ENCODE measurements around the gene NPAS1.

Gene NPAS1

GRCh38 chr19:47058621-47059022 lies 39.0 kb downstream of the NPAS1 start:
- TF ChIP-seq CTCF (IDR thresholded peaks at IDR 0.05; ENCODE audit: low read length, missing control alignments), result no peak

GRCh38 chr19:47063874-47064273 lies 44.2 kb downstream of the NPAS1 start:
- TF ChIP-seq CTCF (IDR thresholded peaks at IDR 0.05; ENCODE audit: low read length, missing control alignments), result no peak
- H3K4me3 ChIP-seq (replicated peaks; ENCODE audit: low read depth, low read length), result no peak overlapping the region
- no peak for DNase-seq (ENCODE audit: low read depth)

More at GRCh38 chr19:47058621-47059022, 39.0 kb downstream of the NPAS1 start:
- no peak overlapping the region for H3K4me3 ChIP-seq (replicated peaks; ENCODE audit: low read depth, low read length)
- no peak for DNase-seq (ENCODE audit: low read depth)

GRCh38 chr19:47065242-47065641 lies 45.6 kb downstream of the NPAS1 start:
- DNase-seq (ENCODE audit: low read depth), result no peak
- H3K4me3 ChIP-seq (replicated peaks; ENCODE audit: low read depth, low read length), result no peak overlapping the region
- TF ChIP-seq CTCF (IDR thresholded peaks at IDR 0.05; ENCODE audit: low read length, missing control alignments), result no peak

DNA sequence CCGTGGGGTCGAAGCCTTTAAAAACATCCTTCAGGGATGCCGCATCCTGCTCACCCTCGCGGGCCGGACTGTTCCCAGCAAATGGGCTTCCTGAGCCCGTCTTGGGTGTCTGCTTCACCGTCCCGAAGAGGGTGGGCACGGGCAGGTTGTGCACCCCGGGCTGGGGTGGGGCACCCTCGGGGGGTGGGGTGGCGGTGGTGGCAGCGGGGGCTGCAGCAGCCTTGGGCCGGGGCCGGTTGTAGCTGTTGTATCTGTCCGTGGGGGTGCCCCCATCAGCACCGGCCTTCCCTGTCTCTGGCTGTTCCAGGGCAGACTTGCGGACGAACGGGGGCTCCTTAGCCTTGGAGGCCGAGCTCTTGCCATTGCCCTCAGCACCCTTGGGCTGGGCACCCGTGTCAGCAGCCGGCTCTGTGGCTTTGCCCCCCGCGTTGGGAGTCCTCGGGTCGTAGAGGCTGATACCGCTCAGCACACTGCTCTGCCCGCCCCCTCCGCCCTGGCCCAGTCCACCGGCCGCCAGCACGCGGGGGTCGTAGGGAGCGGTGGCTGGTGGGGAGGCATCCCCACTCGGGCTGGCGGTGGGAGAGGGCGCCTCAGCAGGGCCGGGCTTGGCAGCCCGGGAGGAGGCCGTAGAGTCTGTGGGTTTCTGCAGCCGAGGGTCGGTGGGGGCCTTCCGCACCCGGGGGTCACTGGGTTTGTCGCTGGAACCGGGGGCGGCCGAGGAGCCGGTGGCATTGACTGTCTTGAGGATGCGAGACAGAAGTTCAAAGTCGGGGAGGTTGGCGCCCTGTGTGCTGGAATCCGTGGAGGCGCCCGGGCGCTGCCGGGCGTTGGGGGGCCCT lies 47.0 kb downstream of the NPAS1 start:
- DNase-seq (ENCODE audit: low read depth), result no peak
- no peak for TF ChIP-seq CTCF (IDR thresholded peaks at IDR 0.05; ENCODE audit: low read length, missing control alignments)
- no peak overlapping the region for H3K4me3 ChIP-seq (replicated peaks; ENCODE audit: low read depth, low read length)

GRCh38 chr19:47067215-47067847 lies 47.7 kb downstream of the NPAS1 start:
- no peak for TF ChIP-seq CTCF (IDR thresholded peaks at IDR 0.05; ENCODE audit: low read length, missing control alignments)
- DNase-seq (ENCODE audit: low read depth), result no peak
- no peak overlapping the region for H3K4me3 ChIP-seq (replicated peaks; ENCODE audit: low read depth, low read length)

DNA sequence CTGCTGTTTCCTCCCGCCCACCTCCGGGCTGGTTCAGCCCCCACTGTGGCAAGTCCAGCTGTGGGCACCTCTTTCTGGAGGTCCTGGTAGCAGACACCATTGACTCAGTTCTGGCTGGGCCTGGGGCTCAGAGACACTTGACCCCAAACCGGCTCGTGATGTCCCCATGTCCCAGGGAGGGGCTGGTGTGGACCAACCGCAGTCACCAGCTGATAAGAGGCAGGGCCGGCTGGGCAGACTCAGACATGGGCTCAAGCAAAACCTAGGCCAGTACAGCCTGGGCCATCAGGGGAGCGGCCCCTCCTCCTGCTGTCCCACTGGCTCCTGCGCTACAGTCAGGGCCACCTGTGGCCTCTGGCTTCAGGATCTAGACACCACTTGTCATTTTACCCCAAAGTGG lies 48.6 kb downstream of the NPAS1 start:
- DNase-seq (ENCODE audit: low read depth), result no peak
- no peak for TF ChIP-seq CTCF (IDR thresholded peaks at IDR 0.05; ENCODE audit: low read length, missing control alignments)
- no peak overlapping the region for H3K4me3 ChIP-seq (replicated peaks; ENCODE audit: low read depth, low read length)

All from fibroblast of pulmonary artery (primary cell).